HG02870 (cell line): ENCODE results near the gene SRD5A1.
A peak's percentile ranks its signal among the peaks of the same experiment; 100 is the strongest.

ENCODE experiments used
- ATAC-seq: cut with Tn5 transposase; IDR thresholded peaks from one replicate; pipeline ENCODE4 v1.9.1; 2021; ENCODE audit warnings: mild to moderate bottlenecking, moderate library complexity; ENCODE audit not compliant: unreplicated experiment

The SRD5A1 gene

GRCh38 chr5:6603643-6604042, 29.6 kb upstream of the SRD5A1 start:
- ATAC-seq, result no peak

GRCh38 chr5:6604341-6604740, 28.9 kb upstream of the SRD5A1 start:
- no peak for ATAC-seq

GRCh38 chr5:6604946-6605345, 28.3 kb upstream of the SRD5A1 start:
- no peak for ATAC-seq

GRCh38 chr5:6606884-6607558, 26.2 kb upstream of the SRD5A1 start:
- ATAC-seq, result no peak

- no peak for ATAC-seq
Measured at GRCh38 chr5:6607559-6607936, 25.7 kb upstream of the SRD5A1 start.

- ATAC-seq, result no peak
Measured at GRCh38 chr5:6608016-6608415, 25.2 kb upstream of the SRD5A1 start.

- no peak for ATAC-seq
Measured at GRCh38 chr5:6611334-6612256, 21.6 kb upstream of the SRD5A1 start.

GRCh38 chr5:6615034-6615815, 18.0 kb upstream of the SRD5A1 start:
- ATAC-seq, result no peak

- ATAC-seq, result no peak
Measured at GRCh38 chr5:6616632-6617031, 16.6 kb upstream of the SRD5A1 start.

GRCh38 chr5:6623228-6623627, 10.0 kb upstream of the SRD5A1 start:
- ATAC-seq, result no peak

GRCh38 chr5:6623941-6624340, 9.3 kb upstream of the SRD5A1 start:
- ATAC-seq, result no peak

GRCh38 chr5:6626508-6626907, 6.7 kb upstream of the SRD5A1 start:
- no peak for ATAC-seq

GRCh38 chr5:6631441-6631840, 1.8 kb upstream of the SRD5A1 start:
- no peak for ATAC-seq

GRCh38 chr5:6632324-6632887, 834 bp upstream of the SRD5A1 start:
- peak; percentile 29 for ATAC-seq

- peak; percentile 45 for ATAC-seq
Measured at GRCh38 chr5:6633469-6634245, 417 bp downstream of the SRD5A1 start.

GRCh38 chr5:6634306-6634705, 1.1 kb downstream of the SRD5A1 start:
- ATAC-seq, result no peak

GRCh38 chr5:6634788-6635430, 1.7 kb downstream of the SRD5A1 start:
- ATAC-seq, result no peak

GRCh38 chr5:6636293-6636692, 3.1 kb downstream of the SRD5A1 start:
- no peak for ATAC-seq

GRCh38 chr5:6637022-6637421, 3.8 kb downstream of the SRD5A1 start:
- no peak for ATAC-seq

- ATAC-seq, result no peak
Measured at GRCh38 chr5:6637590-6637989, 4.3 kb downstream of the SRD5A1 start.
